Stimulated activated CD4-positive, alpha-beta T cell treated with anti-CD3 and anti-CD28 coated beads, Interleukin-15, amount 100 ng/mL, for 1 hour (primary cell): ENCODE measurements around the gene RFXANK.
"Not testable (repeated sequence)": the region's sequence is repeated elsewhere in the genome, so short reads cannot be mapped to it uniquely, and the experiment has no call there.

Source experiments
- DNase-seq, 2 donors: peaks; one replicate each; pipeline ENCODE4 v3.0.0-alpha.2; 2020; ENCODE audit warnings: low read depth in 1 of 2, low spot score in 1 of 2

The RFXANK gene

GRCh38 chr19:19204181-19204580 lies 12.1 kb downstream of the RFXANK start:
- DNase-seq: no peak

DNA sequence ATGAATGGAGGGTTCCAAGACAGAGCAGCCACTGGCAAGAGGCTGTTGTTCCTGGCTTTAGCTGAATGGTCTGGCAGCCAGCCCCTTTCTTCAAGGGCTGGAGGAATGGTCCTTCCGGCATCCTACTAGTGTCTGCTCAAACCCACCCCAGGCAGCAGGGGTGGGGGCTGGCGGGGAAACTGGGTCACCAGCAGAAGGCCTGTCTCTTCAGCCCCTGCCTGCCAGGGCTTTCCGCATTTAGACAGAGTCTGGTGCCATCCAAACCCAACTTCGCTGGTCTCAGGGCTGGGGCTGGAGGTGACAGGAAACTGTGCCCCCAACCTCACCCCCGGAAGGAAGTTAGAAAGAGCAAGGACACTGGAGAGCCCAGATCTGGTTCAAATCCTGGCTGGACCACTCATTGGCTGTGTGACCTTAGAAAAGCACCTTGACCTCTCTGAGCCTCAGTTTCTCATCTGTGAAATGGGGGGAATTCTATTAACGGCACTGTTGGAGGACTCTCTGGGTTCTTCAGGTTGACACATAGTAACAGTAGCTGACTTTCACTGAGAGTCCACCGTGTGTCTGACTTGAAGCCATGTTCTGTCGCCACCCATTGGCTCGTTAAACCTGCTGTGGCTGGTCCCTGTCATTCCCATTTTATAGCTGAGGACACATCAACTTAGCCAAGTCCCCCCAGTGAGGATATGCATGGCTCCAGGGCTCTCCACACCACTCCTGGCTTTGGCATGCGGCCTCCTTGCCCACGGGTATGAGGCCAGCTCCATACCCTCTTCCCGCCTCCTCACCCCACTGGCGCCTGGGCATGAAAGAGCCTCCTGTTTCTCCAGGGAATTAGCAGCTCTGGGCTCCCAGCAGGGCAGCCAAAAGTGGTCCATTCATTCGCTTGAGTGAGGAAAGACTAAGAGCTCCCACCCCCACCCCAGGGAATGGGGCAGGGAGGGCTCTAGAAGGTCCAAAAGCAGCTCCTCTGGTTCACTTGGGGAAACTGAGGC lies 13.7 kb downstream of the RFXANK start:
- DNase-seq: no peak

DNA sequence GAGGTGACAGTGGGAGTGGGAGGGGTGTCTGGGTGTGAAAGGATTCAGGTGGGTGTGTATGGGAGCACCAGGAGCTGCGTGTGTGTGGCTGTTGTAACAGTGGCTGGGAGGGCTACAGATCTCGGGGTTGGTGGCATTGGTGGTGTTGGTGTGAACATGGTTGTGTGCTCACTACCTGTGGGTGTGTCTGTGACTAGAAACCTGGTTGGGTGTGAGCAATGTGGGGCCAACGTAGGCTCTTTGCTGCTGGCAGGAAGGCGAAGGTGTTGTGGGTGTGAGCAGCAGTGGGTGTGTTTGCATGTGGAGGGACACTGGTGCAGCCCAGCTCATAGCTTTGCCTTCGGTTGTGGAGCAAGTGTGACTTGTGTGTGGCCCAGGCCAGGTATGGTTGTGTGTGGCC lies 14.9 kb downstream of the RFXANK start:
- no peak for DNase-seq

DNA sequence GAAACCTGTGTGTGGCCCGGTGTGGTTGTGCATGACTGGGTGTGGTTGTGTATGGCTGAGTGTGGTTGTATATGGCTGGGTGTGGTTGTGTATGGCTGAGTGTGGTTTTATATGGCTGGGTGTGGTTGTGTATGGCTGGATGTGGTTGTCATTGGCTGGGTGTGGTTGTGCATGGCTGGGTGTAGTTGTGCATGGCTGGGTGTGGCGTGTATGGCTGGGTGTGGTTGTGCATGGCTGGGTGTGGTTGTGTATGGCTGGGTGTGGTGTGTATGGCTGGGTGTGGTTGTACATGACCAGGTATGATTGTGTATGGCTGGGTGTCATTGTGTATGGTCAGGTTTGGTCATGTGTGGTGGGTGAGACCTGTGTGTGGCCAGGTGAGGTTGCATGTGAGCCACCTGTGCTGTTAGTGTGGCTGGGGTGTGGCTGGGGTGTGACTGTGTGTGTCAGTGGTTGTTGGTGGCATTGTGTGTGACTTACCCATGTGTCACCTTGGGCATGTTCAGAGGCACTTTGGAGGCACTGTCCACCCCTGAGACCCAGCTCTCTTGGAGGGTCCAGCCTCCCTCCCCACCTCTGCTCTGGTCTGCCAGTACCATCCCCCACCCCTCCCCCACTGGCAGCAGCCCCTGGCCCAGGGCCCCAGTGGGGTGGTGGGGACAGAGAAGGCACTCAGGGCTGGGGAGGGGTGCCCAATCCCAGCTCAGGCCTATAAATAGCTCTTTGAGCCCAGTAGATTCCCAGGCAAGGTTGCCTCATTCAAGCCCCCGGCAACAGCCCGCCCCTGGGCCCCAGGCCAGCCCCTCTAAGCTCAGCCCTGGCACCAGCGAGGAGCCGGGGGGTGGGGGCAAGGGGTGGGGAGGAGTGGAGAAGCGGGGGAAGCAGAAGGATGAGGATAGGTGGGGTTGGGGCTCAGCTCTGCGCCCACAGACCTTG lies 15.8 kb downstream of the RFXANK start:
- no peak for DNase-seq

DNA sequence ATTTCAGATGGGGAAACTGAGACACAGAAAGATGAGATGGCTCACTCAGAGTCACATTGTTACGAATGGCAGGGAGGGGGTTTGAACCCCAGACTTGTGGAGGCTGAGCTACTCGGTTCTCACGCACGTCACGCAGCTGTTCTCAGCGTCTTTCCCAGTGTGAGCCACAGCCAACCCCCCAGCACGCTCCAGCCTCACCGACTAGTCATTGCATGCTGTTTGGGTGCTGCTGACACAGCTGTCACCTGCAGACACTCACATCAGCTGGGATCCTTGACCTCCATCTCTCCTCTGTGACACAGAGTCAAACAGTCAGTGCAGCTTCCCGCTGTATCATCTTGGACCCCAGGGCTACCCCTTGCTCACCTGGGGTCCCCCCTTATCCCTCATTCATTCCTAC lies 17.3 kb downstream of the RFXANK start:
- DNase-seq: no peak

DNA sequence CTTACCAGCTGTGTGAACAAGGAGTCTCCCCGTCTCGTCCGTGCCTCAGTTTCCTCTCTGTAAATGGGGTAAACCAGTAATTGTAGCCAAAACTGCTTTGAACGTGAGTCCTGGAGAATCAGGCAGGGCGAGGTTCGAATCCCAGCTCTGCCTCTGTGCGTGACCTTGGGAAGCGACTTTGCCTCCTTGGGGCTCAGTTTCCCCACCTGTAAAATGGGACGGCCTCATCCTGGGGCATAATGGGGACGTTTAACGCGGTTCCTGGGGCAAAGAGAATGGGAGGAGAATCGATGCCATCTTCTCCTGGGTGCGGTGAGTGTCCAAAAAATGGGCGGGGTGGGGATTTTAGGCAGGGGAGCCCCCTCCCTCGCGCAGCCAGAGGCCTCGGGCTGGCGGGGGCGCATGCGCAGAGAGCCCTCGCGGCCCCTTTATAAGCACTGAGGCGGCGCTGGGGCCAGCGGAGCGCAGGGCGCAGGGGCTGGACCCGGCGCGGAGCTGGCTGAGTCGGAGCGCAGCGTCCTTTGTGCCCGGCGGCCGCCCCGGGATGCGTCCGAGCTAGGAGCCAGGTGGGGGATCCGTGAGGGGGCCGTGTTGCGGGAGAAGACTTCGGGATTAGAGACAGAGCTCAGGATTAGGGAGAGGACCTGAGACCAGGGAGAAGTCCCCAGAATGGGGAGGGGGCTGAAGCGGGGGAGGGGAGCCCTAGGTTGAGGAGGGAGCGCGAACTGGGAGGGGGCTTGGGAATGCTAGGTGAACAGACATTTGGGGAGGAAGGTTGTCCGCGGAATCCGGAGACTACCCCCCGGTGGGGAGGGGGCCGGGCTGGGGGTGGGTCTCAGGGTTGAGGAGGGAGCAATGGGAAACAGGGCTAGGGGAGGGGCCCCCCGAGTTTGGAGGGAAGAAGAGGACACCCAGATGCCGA lies 19.7 kb downstream of the RFXANK start, which contains the start of gene NCAN:
Gene NCAN, plus strand, starts transcription at position 460 of the 922 bp plus-strand sequence. CDS start 4,996 bp downstream, outside the sequence.
- no peak for DNase-seq

DNA sequence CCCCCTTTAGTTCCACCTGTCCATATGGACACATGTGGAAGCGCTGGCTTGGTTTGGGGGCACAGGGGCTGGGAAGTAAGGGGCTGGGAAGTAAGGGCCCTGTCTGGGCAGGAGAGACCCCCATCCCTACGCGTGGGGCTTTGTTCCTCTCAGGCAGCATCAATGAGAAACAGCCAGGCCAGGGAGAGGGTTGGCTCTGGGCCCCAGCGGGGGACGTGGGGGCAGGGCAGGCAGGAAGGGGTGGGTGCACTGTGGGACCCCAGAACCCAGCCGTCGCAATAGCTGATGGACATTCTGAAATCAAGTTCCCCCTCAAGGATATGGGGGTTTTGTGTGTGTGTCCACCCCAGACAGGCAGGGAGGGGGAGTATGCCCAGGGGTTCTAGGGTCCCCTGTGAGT lies 20.9 kb downstream of the RFXANK start:
- DNase-seq: no peak

DNA sequence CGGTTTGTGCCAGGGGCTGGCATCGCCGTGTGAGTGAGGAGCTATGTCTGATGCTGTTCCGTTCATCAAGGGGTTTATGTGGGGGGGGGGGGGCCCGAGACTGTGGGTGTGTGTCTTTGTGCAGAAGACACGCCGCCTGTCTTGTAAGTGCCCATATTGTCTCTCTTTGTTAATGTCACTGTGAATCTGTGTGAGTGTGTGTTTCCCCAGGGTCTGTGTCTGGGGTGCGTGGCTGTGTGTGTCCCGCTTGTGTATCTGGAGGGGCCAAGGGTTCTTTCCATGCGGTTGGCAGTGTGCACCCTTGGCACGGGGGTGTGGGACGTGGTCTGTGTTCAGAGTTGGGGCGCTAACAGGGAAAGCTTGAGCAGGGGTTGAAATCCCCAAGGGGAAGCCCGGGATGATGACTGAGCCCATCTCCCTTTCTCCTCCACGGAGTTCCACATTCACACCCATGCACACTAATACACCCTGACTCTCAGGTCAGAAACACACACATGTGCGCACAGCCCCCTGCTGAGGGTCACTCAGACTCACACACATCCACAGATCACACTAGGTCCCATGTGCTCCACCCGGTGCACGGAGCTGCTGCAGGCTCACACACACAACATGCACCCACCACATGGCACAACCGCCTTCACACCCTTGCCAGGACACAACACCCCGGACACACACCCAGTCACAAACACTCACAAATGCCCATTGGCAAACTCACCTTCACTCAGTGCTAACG lies 21.5 kb downstream of the RFXANK start:
- no peak for DNase-seq

- no peak for DNase-seq
Observed at GRCh38 chr19:19214159-19214490, 22.1 kb downstream of the RFXANK start.

DNA sequence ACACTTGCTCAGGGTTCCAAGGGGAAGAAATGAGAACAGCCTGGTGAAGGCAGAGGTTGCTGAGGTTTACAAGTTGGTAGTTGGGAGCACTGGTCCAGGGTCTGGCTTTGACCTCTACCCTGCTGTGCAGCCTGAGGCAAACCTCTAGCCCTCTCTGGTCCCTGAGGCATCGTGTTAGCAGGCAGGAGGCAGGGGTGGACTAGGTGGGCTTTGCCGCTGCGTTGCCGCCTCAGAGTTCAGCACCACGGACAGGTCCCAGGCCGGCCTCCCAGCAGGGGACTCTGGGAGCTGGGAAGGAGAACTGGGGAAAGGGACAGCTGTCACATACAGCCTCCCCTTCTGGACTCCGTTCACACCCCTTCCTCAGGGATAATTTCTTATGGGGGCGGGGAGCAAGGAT lies 22.8 kb downstream of the RFXANK start:
- no peak for DNase-seq

GRCh38 chr19:19215792-19216191 lies 23.7 kb downstream of the RFXANK start:
- no peak for DNase-seq

GRCh38 chr19:19217099-19217498 lies 25.0 kb downstream of the RFXANK start:
- DNase-seq: no peak

DNA sequence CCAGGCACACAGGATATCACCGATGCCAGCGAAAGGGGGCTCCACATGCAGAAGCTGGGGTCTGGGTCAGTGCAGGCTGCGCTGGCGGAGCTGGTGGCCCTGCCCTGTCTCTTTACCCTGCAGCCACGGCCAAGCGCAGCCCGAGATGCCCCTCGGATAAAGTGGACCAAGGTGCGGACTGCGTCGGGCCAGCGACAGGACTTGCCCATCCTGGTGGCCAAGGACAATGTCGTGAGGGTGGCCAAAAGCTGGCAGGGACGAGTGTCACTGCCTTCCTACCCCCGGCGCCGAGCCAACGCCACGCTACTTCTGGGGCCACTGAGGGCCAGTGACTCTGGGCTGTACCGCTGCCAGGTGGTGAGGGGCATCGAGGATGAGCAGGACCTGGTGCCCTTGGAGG lies 26.9 kb downstream of the RFXANK start:
- DNase-seq: no peak

- DNase-seq: not testable (repeated sequence)
Observed at GRCh38 chr19:19221000-19221399, 28.9 kb downstream of the RFXANK start.

DNA sequence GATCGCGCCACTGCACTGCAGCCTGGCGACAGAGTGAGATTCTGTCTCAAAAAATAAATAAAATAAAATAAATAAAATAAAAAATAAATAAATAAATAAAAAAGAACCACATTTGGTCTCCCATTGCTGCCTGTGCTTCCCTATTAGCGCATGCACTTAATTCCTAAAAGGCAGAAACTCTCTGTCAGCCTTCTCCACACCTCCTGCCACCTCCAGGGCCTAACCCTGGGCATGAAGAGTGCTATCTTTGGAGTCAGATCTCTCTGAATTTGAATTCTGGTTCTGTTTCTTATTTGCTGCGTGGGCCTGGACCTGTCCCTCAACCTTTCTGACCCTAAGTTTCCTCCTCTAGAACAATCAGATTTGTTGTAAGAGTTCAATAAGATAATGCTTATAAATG lies 31.0 kb downstream of the RFXANK start:
- DNase-seq: no peak

- no peak for DNase-seq
Observed at GRCh38 chr19:19223636-19224035, 31.6 kb downstream of the RFXANK start.

- DNase-seq: no peak
Observed at GRCh38 chr19:19224150-19224851, 32.2 kb downstream of the RFXANK start.

DNA sequence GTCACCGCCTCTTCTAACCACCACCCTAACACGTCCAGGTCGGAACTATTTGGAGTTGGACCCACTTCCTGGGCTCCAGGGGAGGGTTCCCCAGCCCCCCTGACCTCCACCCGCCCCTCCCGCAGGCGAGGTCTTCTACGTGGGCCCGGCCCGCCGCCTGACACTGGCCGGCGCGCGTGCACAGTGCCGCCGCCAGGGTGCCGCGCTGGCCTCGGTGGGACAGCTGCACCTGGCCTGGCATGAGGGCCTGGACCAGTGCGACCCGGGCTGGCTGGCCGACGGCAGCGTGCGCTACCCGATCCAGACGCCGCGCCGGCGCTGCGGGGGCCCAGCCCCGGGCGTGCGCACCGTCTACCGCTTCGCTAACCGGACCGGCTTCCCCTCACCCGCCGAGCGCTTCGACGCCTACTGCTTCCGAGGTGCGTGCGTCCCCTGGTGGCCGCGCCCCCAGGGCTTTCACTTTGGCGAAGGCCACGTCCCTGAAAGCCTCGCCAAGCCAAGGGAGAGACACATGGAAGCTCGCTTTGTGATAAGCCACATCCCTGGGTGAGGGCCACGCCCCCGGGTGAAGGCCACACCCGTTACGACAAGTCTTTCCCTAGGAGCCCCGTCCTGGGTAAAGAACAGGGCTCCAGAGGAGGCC lies 32.9 kb downstream of the RFXANK start:
- peak; percentile 54 to 56 for DNase-seq

DNA sequence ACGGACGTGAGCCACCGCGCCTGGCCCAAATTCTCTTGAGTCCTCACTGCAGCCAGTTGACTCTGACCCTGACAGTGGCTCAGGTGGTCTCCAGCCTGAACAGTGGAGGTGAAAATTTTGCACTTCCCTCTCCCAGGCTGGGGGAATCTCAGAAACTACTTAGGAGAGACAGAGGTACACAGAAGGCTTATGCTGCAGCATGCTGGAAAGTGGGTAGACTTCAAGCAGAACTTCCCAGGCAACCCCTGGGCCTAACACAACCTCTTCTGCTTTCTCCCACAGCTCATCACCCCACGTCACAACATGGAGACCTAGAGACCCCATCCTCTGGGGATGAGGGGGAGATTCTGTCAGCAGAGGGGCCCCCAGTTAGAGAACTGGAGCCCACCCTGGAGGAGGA lies 34.1 kb downstream of the RFXANK start:
- no peak for DNase-seq
